Neural crest cell (in vitro differentiated cells): ENCODE data around the gene SYNCRIP. TPM values are rescaled to one million over a fixed set of nuclear protein-coding genes. Genes with fewer than 3 reads are reported as not detected.

ENCODE experiments used
- DNase-seq: peaks from one replicate; pipeline ENCODE4 v3.0.0; 2021; ENCODE audit warnings: low read depth, mixed read lengths, low spot score
- H3K27ac Mint-ChIP-seq: one replicate; pipeline ENCODE4 v1.8.0; 2021; ENCODE audit warnings: mild to moderate bottlenecking, mixed read lengths; ENCODE audit not compliant: unreplicated experiment
- H3K27me3 Mint-ChIP-seq: 2 replicates; pipeline ENCODE4 v1.8.0; 2021; ENCODE audit warnings: low read depth, mild to moderate bottlenecking, mixed read lengths
- H3K36me3 Mint-ChIP-seq: 2 replicates; pipeline ENCODE4 v1.8.0; 2021; ENCODE audit warnings: low read depth, mild to moderate bottlenecking, mixed read lengths
- H3K4me1 Mint-ChIP-seq: 2 replicates; pipeline ENCODE4 v1.8.0; 2021; ENCODE audit warnings: mixed read lengths
- H3K4me3 Mint-ChIP-seq: one replicate; pipeline ENCODE4 v1.8.0; 2021; ENCODE audit warnings: mild to moderate bottlenecking, mixed read lengths
- H3K9me3 Mint-ChIP-seq: 2 replicates; pipeline ENCODE4 v1.8.0; 2021; ENCODE audit warnings: mixed read lengths
- CTCF ChIP-seq: fragments of 200-600 bp; sonication (generic); conservative IDR thresholded peaks from 2 replicates; pipeline ENCODE4 v1.5.0; 2021; ENCODE audit warnings: antibody characterized with exemption, mild to moderate bottlenecking
- total RNA-seq: library from RNA; stranded (reverse); gene quantifications from 2 replicates; pipeline ENCODE4 v1.2.1, GENCODE V29; 2021

SYNCRIP gene
- total RNA-seq, 1 donor from 2014 or later = 146 TPM

GRCh38 chr6:85579581-85579980 is 63.1 kb downstream of the SYNCRIP start:
- Mint-ChIP-seq H3K9me3 (peaks cover 12% of the 10 kb centered on the region), H3K4me1 (peaks cover 6% of the 10 kb centered on the region), H3K27ac (no peak overlapping the region), H3K4me3 (no peak overlapping the region), H3K27me3 (no peaks in the 10 kb centered on the region), H3K36me3 (peaks cover 33% of the 10 kb centered on the region)
- no peak for DNase-seq
- no peak for TF ChIP-seq CTCF

DNA sequence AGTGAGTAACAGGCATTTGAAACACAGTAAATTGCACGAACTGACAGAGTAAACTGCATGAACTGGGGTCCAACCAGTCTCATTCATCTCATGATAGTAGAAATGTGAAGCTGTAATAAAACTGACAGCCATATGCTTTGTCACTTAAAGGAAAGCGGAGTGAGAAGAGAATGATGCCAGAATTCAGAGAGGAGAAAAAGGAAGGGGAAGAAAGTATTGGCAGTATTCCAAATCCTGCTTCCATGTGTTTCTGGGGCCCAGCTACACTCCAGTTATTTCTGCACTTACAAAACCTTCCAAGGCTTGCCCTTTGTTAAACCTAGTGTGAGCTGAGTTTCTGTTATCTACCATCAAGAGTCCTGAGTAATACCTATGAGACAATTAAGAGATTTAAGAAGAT is 66.2 kb downstream of the SYNCRIP start:
- no peak for DNase-seq
- Mint-ChIP-seq H3K4me3 (no peak overlapping the region), H3K4me1 (peaks cover 6% of the 10 kb centered on the region), H3K9me3 (no peaks in the 10 kb centered on the region), H3K36me3 (peaks cover 5% of the 10 kb centered on the region), H3K27ac (no peak overlapping the region), H3K27me3 (no peaks in the 10 kb centered on the region)
- TF ChIP-seq CTCF = no peak

DNA sequence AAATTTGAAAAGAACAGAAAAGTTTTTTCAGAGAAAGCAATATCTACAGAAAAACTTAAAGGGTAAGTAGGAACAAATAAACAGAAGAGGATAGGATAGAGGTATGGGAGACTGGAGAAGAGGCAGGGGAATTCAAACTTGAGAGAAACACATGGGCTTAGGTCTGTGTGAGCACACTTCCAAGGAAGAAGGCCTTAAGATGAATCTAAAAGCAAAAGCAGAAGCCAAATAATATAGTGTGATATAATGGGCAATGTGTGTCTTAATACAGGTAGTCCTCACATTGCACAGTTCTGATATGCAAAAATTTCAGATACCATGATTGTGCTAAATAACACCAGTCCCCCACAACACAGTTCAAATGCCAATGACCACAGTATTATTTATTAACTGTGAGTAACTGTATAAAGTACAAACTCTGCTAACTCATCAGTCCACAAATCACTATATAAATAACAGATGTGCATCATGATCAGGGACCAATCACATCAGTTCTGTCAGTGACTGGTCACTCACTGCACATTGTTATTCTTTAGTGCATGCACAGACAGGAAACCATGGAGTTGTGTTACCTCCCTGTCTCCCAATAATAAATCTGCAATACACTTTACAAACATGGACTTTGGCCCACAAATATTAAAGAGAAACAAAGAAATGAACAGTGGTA is 67.6 kb downstream of the SYNCRIP start:
- Mint-ChIP-seq H3K27ac (no peak overlapping the region), H3K36me3 (no peaks in the 10 kb centered on the region), H3K4me3 (no peak overlapping the region), H3K27me3 (no peaks in the 10 kb centered on the region), H3K9me3 (no peaks in the 10 kb centered on the region), H3K4me1 (peaks cover 6% of the 10 kb centered on the region)
- DNase-seq = no peak
- TF ChIP-seq CTCF = no peak

DNA sequence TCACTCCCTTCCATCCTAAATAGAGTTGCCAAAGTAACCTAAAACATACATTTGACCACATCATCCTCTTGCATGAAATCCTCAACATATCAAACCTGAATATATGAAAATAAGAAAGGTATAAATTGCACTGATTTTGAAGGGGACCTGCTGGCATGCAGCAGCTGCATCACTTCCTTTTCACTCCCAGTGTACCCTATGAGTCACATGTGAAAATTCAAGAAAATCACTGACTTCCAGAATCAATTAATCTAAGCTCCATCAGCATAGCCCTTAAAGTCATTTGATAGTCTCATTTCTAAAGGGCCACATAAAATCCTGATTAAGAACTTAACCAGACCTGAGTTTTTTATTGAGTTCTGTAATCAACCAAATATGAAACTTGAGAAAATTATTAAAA is 73.4 kb downstream of the SYNCRIP start:
- H3K4me3 Mint-ChIP-seq = no peak overlapping the region
- H3K9me3 Mint-ChIP-seq = peaks cover under 1% of the 10 kb centered on the region
- H3K27ac Mint-ChIP-seq = peak overlapping the region; percentile 64
- TF ChIP-seq CTCF = no peak
- peaks cover 8% of the 10 kb centered on the region for H3K36me3 Mint-ChIP-seq
- H3K4me1 Mint-ChIP-seq = no peaks in the 10 kb centered on the region
- DNase-seq = no peak
- H3K27me3 Mint-ChIP-seq = no peaks in the 10 kb centered on the region

- Mint-ChIP-seq H3K4me3 (no peak overlapping the region), H3K4me1 (no peaks in the 10 kb centered on the region), H3K36me3 (peaks cover 13% of the 10 kb centered on the region), H3K27me3 (no peaks in the 10 kb centered on the region), H3K9me3 (peaks cover 2% of the 10 kb centered on the region), H3K27ac (no peak overlapping the region)
- TF ChIP-seq CTCF = no peak
- no peak for DNase-seq
Observed at GRCh38 chr6:85568411-85568810, 74.3 kb downstream of the SYNCRIP start.
